PC-3 (cell line): ENCODE data around the gene PBX3. TPM values are rescaled to one million over a fixed set of nuclear protein-coding genes. Genes with fewer than 3 reads are reported as not detected.

Experiments used
- ATAC-seq: fragments of 200-7000 bp; cut with Tn5 transposase; 2 replicates; pipeline ENCODE4 v1.9.1; 2020; ENCODE audit warnings: mild to moderate bottlenecking, moderate library complexity
- BruUV-seq: library from RNA; stranded (reverse); fragments of 400-500 nt; replicated peaks from 2 replicates; lab custom pipeline; 2021; lab: Mats Ljungman, UMichigan
- CTCF ChIA-PET: fragments of 300-600 bp; sonication (Branson Sonifier 250); formaldehyde crosslinking; loops from one replicate; lab custom pipeline; 2022; ENCODE audit warnings: antibody characterized with exemption; lab: Charles Lee
- POLR2A ChIA-PET: fragments of 300-600 bp; sonication (Branson Sonifier 250); formaldehyde crosslinking; loops from one replicate; lab custom pipeline; 2022; ENCODE audit warnings: antibody characterized with exemption; ENCODE audit not compliant: unreplicated experiment; lab: Charles Lee
- DNase-seq: peaks from one replicate; pipeline ENCODE4 v3.0.0-alpha.2; 2015
- H2AFZ ChIP-seq: fragments of 300-600 bp; sonication (generic); 2 replicates; pipeline ENCODE4 v1.6.0; 2016; ENCODE audit warnings: antibody characterized with exemption, low read length
- H3F3A ChIP-seq: fragments of 300-600 bp; sonication (generic); one replicate; pipeline ENCODE4 v1.6.0; 2017; ENCODE audit warnings: antibody characterized with exemption, low read length, control low read depth, mild to moderate bottlenecking; ENCODE audit not compliant: unreplicated experiment
- H3K27ac ChIP-seq: fragments of 300-600 bp; sonication (generic); 2 replicates; pipeline ENCODE4 v1.5.1; 2016; ENCODE audit warnings: mild to moderate bottlenecking, low read length
- H3K27me3 ChIP-seq: fragments of 300-600 bp; sonication (generic); 2 replicates; pipeline ENCODE4 v1.6.1; 2016; ENCODE audit warnings: low read length, mixed read lengths
- H3K36me3 ChIP-seq: fragments of 300-600 bp; sonication (generic); 2 replicates; pipeline ENCODE4 v1.6.1; 2016; ENCODE audit warnings: low read depth, mixed run types, low read length, mixed read lengths
- H3K4me1 ChIP-seq: fragments of 300-600 bp; sonication (generic); 2 replicates; pipeline ENCODE4 v1.5.1; 2016; ENCODE audit warnings: low read length; ENCODE audit not compliant: insufficient read depth
- H3K4me2 ChIP-seq: fragments of 300-600 bp; sonication (generic); 2 replicates; pipeline ENCODE4 v1.6.0; 2016; ENCODE audit warnings: low read length
- H3K4me3 ChIP-seq: fragments of 300-600 bp; sonication (generic); 2 replicates; pipeline ENCODE4 v1.5.1; 2016; ENCODE audit warnings: mild to moderate bottlenecking, low read length, mixed read lengths
- H3K79me2 ChIP-seq: fragments of 300-600 bp; sonication (generic); 2 replicates; pipeline ENCODE4 v1.6.1; 2017; ENCODE audit warnings: low read length, mixed read lengths
- H3K9ac ChIP-seq: fragments of 300-600 bp; sonication (generic); 2 replicates; pipeline ENCODE4 v1.6.0; 2016; ENCODE audit warnings: mild to moderate bottlenecking, low read length
- H3K9me2 ChIP-seq: fragments of 300-600 bp; sonication (generic); replicated peaks from 2 replicates; pipeline ENCODE4 v1.6.1; 2016; ENCODE audit warnings: mixed run types, low read length, mixed read lengths
- H3K9me3 ChIP-seq: fragments of 300-600 bp; sonication (generic); 2 replicates; pipeline ENCODE4 v1.6.1; 2016; ENCODE audit warnings: low read length, mixed read lengths
- H4K20me1 ChIP-seq: fragments of 300-600 bp; sonication (generic); 2 replicates; pipeline ENCODE4 v1.6.1; 2016; ENCODE audit warnings: low read length, mixed read lengths
- CTCF ChIP-seq: fragments of 300-600 bp; sonication (generic); conservative IDR thresholded peaks from 2 replicates; pipeline ENCODE4 v1.5.1; 2017; ENCODE audit warnings: antibody characterized with exemption, low read depth, mild to moderate bottlenecking, low read length
- EZH2 ChIP-seq: fragments of 300-600 bp; sonication (generic); IDR thresholded peaks from one replicate; pipeline ENCODE4 v1.6.1; 2017; ENCODE audit warnings: antibody characterized with exemption, mild to moderate bottlenecking, low read length; ENCODE audit not compliant: unreplicated experiment
- EZH2phosphoT487 ChIP-seq: fragments of 300-600 bp; sonication (generic); IDR thresholded peaks from 2 replicates; pipeline ENCODE4 v1.6.1; 2018; ENCODE audit warnings: mild to moderate bottlenecking, antibody characterized with exemption, low read length, borderline replicate concordance
- intact Hi-C: fragments of 100-400 bp; cut with micrococcal nuclease; formaldehyde crosslinking; loops from 2 replicates; pipeline ENCODE4 v1.9.0; 2023
- total RNA-seq: library from RNA; depleted of rRNA; stranded (reverse); fragments of >200 nt; gene quantifications from 2 replicates; pipeline ENCODE4 v1.2.3, GENCODE V29; 2014

The PBX3 gene
- total RNA-seq, 1 experiment from 2014 or later = 35.5 TPM

GRCh38 chr9:125797930-125798329 is 50.8 kb downstream of the PBX3 start:
- DNase-seq = no peak

GRCh38 chr9:125803526-125803925 is 56.4 kb downstream of the PBX3 start:
- Histone ChIP-seq H3K4me3 (no peak overlapping the region), H3K9me3 (no peaks in the 10 kb centered on the region), H3K9me2 (no peaks in the 10 kb centered on the region), H3K27me3 (no peaks in the 10 kb centered on the region), H3K4me2 (no peak overlapping the region), H3K27ac (no peak overlapping the region), H4K20me1 (no peaks in the 10 kb centered on the region), H3K36me3 (no peaks in the 10 kb centered on the region), H3K79me2 (no peaks in the 10 kb centered on the region), H3K4me1 (no peaks in the 10 kb centered on the region), H3F3A (no peaks in the 10 kb centered on the region), H2AFZ (no peak overlapping the region), H3K9ac (no peak overlapping the region)
- DNase-seq = no peak
- TF ChIP-seq EZH2 (no peak), CTCF (no peak), EZH2phosphoT487 (no peak)
- ATAC-seq = no peak
- CTCF ChIA-PET = no interaction called here
- no TSS peak for BruUV-seq
- POLR2A ChIA-PET = no interaction called here
- intact Hi-C loops = no loop called here

More at GRCh38 chr9:125797930-125798329, 50.8 kb downstream of the PBX3 start:
- H3K36me3 ChIP-seq = no peaks in the 10 kb centered on the region
- no peak for ATAC-seq
- no peak overlapping the region for H3K27ac ChIP-seq
- H3K4me3 ChIP-seq = no peak overlapping the region
- TF ChIP-seq CTCF (no peak), EZH2phosphoT487 (no peak), EZH2 (no peak)
- H3K4me2 ChIP-seq = no peak overlapping the region
- ChIA-PET CTCF (no interaction called here), POLR2A (no interaction called here)
- intact Hi-C loops = no loop called here
- H3K9ac ChIP-seq = no peak overlapping the region
- no peaks in the 10 kb centered on the region for H3K9me3 ChIP-seq
- H3K27me3 ChIP-seq = no peaks in the 10 kb centered on the region
- no peak overlapping the region for H2AFZ ChIP-seq
- no peaks in the 10 kb centered on the region for H3F3A ChIP-seq
- no peaks in the 10 kb centered on the region for H4K20me1 ChIP-seq
- H3K9me2 ChIP-seq = no peaks in the 10 kb centered on the region
- BruUV-seq = no TSS peak
- no peaks in the 10 kb centered on the region for H3K4me1 ChIP-seq
- H3K79me2 ChIP-seq = no peaks in the 10 kb centered on the region

GRCh38 chr9:125805057-125805456 is 57.9 kb downstream of the PBX3 start:
- Histone ChIP-seq H2AFZ (no peak overlapping the region), H3K79me2 (no peaks in the 10 kb centered on the region), H3K9ac (no peak overlapping the region), H3K27ac (no peak overlapping the region), H4K20me1 (no peaks in the 10 kb centered on the region), H3K9me2 (no peaks in the 10 kb centered on the region), H3K4me2 (no peak overlapping the region), H3F3A (no peaks in the 10 kb centered on the region), H3K9me3 (no peaks in the 10 kb centered on the region), H3K4me1 (no peaks in the 10 kb centered on the region), H3K27me3 (no peaks in the 10 kb centered on the region), H3K36me3 (no peaks in the 10 kb centered on the region), H3K4me3 (no peak overlapping the region)
- intact Hi-C loops = no loop called here
- TF ChIP-seq EZH2phosphoT487 = no peak
- ATAC-seq (no peak), DNase-seq (no peak)
- CTCF ChIA-PET = no interaction called here
- POLR2A ChIA-PET = no interaction called here
- no TSS peak for BruUV-seq
